ENCODE measurements around the gene LHFPL6. TPM values are rescaled to one million over a fixed set of nuclear protein-coding genes. Genes with fewer than 3 reads are reported as not detected.

The LHFPL6 gene
- total RNA-seq, 6 donors from 2014 or later = 22.2 to 113 (median 51.8) TPM

DNA sequence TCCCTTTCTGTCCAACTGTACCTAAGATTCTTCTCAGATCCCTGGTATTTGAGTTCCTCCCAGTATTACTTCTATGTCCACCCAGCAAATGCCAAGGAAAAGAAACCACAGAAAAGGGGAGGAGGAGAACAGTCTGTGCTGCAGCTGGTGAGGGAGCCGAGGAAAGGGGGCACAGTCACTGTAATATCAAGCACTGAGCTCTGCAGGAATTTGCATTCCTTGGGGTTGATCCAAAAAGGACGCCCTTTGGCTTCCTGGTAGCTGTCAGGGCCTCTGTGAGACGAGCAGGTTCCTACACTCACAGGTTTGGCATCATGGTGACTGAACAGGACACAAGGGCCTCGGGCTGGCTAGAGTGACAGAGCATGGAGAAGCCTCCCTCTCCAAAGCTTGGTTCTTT lies 291.4 kb downstream of the LHFPL6 start:
- no peaks in the 10 kb centered on the region for H3K9me3 ChIP-seq
- H3K4me1 ChIP-seq = peaks cover 0 to 8% (median 3%) of the 10 kb centered on the region in 4 donors
- H3K27me3 ChIP-seq = no peaks in the 10 kb centered on the region
- DNase-seq (no peak), ATAC-seq (ENCODE audit: low FRiP score in 2 of 2) (no peak)
- no peak overlapping the region for H3K4me3 ChIP-seq
- TF ChIP-seq, protein P1, sequence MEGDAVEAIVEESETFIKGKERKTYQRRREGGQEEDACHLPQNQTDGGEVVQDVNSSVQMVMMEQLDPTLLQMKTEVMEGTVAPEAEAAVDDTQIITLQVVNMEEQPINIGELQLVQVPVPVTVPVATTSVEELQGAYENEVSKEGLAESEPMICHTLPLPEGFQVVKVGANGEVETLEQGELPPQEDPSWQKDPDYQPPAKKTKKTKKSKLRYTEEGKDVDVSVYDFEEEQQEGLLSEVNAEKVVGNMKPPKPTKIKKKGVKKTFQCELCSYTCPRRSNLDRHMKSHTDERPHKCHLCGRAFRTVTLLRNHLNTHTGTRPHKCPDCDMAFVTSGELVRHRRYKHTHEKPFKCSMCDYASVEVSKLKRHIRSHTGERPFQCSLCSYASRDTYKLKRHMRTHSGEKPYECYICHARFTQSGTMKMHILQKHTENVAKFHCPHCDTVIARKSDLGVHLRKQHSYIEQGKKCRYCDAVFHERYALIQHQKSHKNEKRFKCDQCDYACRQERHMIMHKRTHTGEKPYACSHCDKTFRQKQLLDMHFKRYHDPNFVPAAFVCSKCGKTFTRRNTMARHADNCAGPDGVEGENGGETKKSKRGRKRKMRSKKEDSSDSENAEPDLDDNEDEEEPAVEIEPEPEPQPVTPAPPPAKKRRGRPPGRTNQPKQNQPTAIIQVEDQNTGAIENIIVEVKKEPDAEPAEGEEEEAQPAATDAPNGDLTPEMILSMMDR (IDR thresholded peaks at IDR 0.05) = no peak
- TF ChIP-seq POLR2A (IDR thresholded peaks at IDR 0.05) (no peak), EP300 (IDR thresholded peaks at IDR 0.05) (no peak), POLR2AphosphoS5 (IDR thresholded peaks at IDR 0.05) (no peak)
- WGBS, 2 donors = 40 to 57% methylated on average over 1 to 4 of the region's 4 CpGs
- no peaks in the 10 kb centered on the region for H3K36me3 ChIP-seq
- H3K27ac ChIP-seq = no peak overlapping the region

GRCh38 chr13:39310961-39311360 lies 292.0 kb downstream of the LHFPL6 start:
- no peaks in the 10 kb centered on the region for H3K9me3 ChIP-seq
- no peak for TF ChIP-seq POLR2AphosphoS5 (IDR thresholded peaks at IDR 0.05)
- TF ChIP-seq, protein P1 (IDR thresholded peaks at IDR 0.05) = no peak
- no peaks in the 10 kb centered on the region for H3K27me3 ChIP-seq
- DNase-seq = no peak
- WGBS, 2 donors = 91 to 94% methylated on average over 4 of the region's 4 CpGs
- no peaks in the 10 kb centered on the region for H3K36me3 ChIP-seq
- no peak overlapping the region for H3K4me3 ChIP-seq
- ATAC-seq (ENCODE audit: low FRiP score in 2 of 2) = no peak
- H3K4me1 ChIP-seq = peaks cover 0 to 2% (median under 1%) of the 10 kb centered on the region in 4 donors
- no peak overlapping the region for H3K27ac ChIP-seq

GRCh38 chr13:39306639-39307589 lies 296.1 kb downstream of the LHFPL6 start:
- Histone ChIP-seq H3K36me3 (no peaks in the 10 kb centered on the region), H3K4me1 (no peaks in the 10 kb centered on the region), H3K27ac (no peak overlapping the region), H3K9me3 (no peaks in the 10 kb centered on the region), H3K27me3 (no peaks in the 10 kb centered on the region), H3K4me3 (no peak overlapping the region)
- ATAC-seq (ENCODE audit: low FRiP score in 2 of 2) = no peak
- 70 to 77% methylated on average over 16 of the region's 16 CpGs for WGBS, 2 donors
- DNase-seq = no peak
- TF ChIP-seq, protein P1 (IDR thresholded peaks at IDR 0.05) = no peak
- TF ChIP-seq POLR2AphosphoS5 (IDR thresholded peaks at IDR 0.05) (no peak), POLR2A (IDR thresholded peaks at IDR 0.05) (no peak), EP300 (IDR thresholded peaks at IDR 0.05) (no peak)

DNA sequence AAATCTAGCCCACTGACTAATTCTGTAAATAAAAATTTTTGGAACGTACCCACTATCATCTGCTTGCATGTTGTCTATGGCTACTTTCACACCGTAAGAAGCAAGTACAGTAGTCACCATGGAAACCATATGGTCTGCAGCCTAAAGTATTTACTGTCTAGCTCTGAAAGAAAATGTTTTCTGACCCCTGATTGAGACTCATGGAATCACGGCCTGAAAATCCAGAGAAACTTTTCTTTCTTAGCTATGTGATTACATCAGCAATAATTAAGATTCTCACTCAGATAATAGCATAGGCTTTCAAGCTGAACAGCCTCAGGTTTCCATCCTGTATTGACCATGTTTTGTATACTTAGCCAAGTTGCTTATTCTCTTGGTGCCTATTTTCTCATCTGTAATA lies 300.2 kb downstream of the LHFPL6 start:
- H3K27ac ChIP-seq = no peak overlapping the region
- H3K4me3 ChIP-seq = no peak overlapping the region
- no peak for ATAC-seq (ENCODE audit: low FRiP score in 2 of 2)
- H3K27me3 ChIP-seq = no peaks in the 10 kb centered on the region
- no peaks in the 10 kb centered on the region for H3K4me1 ChIP-seq
- TF ChIP-seq, protein P1 (IDR thresholded peaks at IDR 0.05) = no peak
- TF ChIP-seq POLR2A (IDR thresholded peaks at IDR 0.05) = no peak
- TF ChIP-seq POLR2AphosphoS5 (IDR thresholded peaks at IDR 0.05) = no peak
- TF ChIP-seq EP300 (IDR thresholded peaks at IDR 0.05) = no peak
- WGBS, 2 donors = 89 to 90% methylated on average over 3 of the region's 3 CpGs
- no peaks in the 10 kb centered on the region for H3K36me3 ChIP-seq
- DNase-seq = no peak
- no peaks in the 10 kb centered on the region for H3K9me3 ChIP-seq

DNA sequence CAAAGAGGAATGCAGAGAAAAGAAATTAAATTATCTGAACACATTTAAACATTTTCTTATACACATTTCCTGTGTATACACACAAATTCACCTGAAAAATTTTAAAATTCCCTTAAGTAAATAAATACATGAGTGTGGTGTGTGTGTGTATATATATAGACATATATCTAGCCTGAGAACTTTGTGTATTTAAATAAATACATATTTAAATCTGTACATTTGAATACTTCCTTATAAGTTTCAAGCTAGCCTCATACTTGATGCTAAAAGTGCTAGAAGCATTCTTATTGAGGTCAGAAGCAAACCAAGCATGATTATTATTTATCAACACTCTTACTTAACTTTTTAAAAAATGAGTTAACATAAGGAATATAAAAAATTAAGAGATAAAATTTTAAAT lies 304.0 kb downstream of the LHFPL6 start:
- no peak for ATAC-seq (ENCODE audit: low FRiP score in 2 of 2)
- no peak overlapping the region for H3K4me3 ChIP-seq
- DNase-seq = no peak
- TF ChIP-seq EP300 (IDR thresholded peaks at IDR 0.05) (no peak), POLR2A (IDR thresholded peaks at IDR 0.05) (no peak), POLR2AphosphoS5 (IDR thresholded peaks at IDR 0.05) (no peak)
- TF ChIP-seq, protein P1 (IDR thresholded peaks at IDR 0.05) = no peak
- no peaks in the 10 kb centered on the region for H3K36me3 ChIP-seq
- H3K4me1 ChIP-seq = no peaks in the 10 kb centered on the region
- H3K27me3 ChIP-seq = no peaks in the 10 kb centered on the region
- H3K9me3 ChIP-seq = peaks cover 0 to 9% (median 2%) of the 10 kb centered on the region in 4 donors
- H3K27ac ChIP-seq = no peak overlapping the region

Measured in upper lobe of left lung (tissue), 6 donors.